Measurements from ENCODE around the gene PHF8. TPM values are rescaled to one million over a fixed set of nuclear protein-coding genes. Genes with fewer than 3 reads are reported as not detected.
A peak's percentile ranks its signal among the peaks of the same experiment; 100 is the strongest.

PHF8 gene
- total RNA-seq, 4 donors from 2014 or later = 34.9 to 63.1 (median 60.5) TPM

Small RNA genes within 50 kb of the gene (small RNA-seq; reads per million reads assigned to genes)
- 7.3 reads per million, percentile 88 among the genes with 10 or more reads in this experiment for gene RNA5SP505

Other genes starting within 250 kb of the PHF8 start
- gene FAM120C, start 138.8 kb upstream of the PHF8 start, total RNA-seq = 10 to 100 TPM; 12.3 to 21.6 (median 17.4) TPM

Measured in tibial nerve (tissue), 4 donors.